H9 (cell line): ENCODE data around the gene ATP6AP1. TPM values are rescaled to one million over a fixed set of nuclear protein-coding genes. Genes with fewer than 3 reads are reported as not detected.

Source experiments
- DNase-seq: peaks from one replicate; pipeline ENCODE4 v3.0.0-alpha.2; 2017
- H2AFZ ChIP-seq: one replicate; pipeline ENCODE4 v1.6.1; 2013; ENCODE audit warnings: mild to moderate bottlenecking, low read length, control low read depth, moderate library complexity
- H2AK5ac ChIP-seq: 2 replicates; pipeline ENCODE4 v1.6.1; 2013; ENCODE audit warnings: low read length, control low read depth, mixed read lengths; ENCODE audit not compliant: insufficient read length
- H2BK120ac ChIP-seq: one replicate; pipeline ENCODE4 v1.6.1; 2013; ENCODE audit warnings: low read depth, mild to moderate bottlenecking, low read length, control low read depth, inconsistent platforms; ENCODE audit not compliant: poor library complexity, severe bottlenecking
- H2BK12ac ChIP-seq: 2 replicates; pipeline ENCODE4 v1.6.1; 2013; ENCODE audit warnings: low read length, control low read depth, mixed read lengths, low read depth; ENCODE audit not compliant: insufficient read length
- H2BK15ac ChIP-seq: 2 replicates; pipeline ENCODE4 v1.6.1; 2013; ENCODE audit warnings: low read depth, low read length, control low read depth
- H2BK20ac ChIP-seq: one replicate; pipeline ENCODE4 v1.6.1; 2013; ENCODE audit warnings: low read depth, mild to moderate bottlenecking, low read length, control low read depth, inconsistent platforms; ENCODE audit not compliant: poor library complexity, severe bottlenecking
- H2BK5ac ChIP-seq: 2 replicates; pipeline ENCODE4 v1.6.1; 2013; ENCODE audit warnings: low read length, control low read depth, mixed read lengths; ENCODE audit not compliant: insufficient read length
- H3K14ac ChIP-seq: 2 replicates; pipeline ENCODE4 v1.6.1; 2013; ENCODE audit warnings: low read length, control low read depth; ENCODE audit not compliant: insufficient read depth
- H3K18ac ChIP-seq: 2 replicates; pipeline ENCODE4 v1.6.1; 2013; ENCODE audit warnings: low read depth, mild to moderate bottlenecking, mixed read lengths, low read length, control low read depth; ENCODE audit not compliant: insufficient read length
- H3K23ac ChIP-seq: 2 replicates; pipeline ENCODE4 v1.6.1; 2013; ENCODE audit warnings: low read length, control low read depth, mixed read lengths, low read depth; ENCODE audit not compliant: insufficient read length
- H3K23me2 ChIP-seq: 2 replicates; pipeline ENCODE4 v1.6.1; 2013; ENCODE audit warnings: low read depth, mild to moderate bottlenecking, mixed read lengths, low read length, control low read depth; ENCODE audit not compliant: insufficient read length, poor library complexity, severe bottlenecking
- H3K27ac ChIP-seq: 2 replicates; pipeline ENCODE4 v1.5.1; 2013; ENCODE audit warnings: low read length, control low read depth, mixed read lengths, low read depth; ENCODE audit not compliant: insufficient read length
- H3K27me3 ChIP-seq: 2 replicates; pipeline ENCODE4 v1.6.1; 2013; ENCODE audit warnings: low read length, control low read depth, inconsistent platforms; ENCODE audit not compliant: insufficient read depth
- H3K4ac ChIP-seq: 2 replicates; pipeline ENCODE4 v1.6.1; 2013; ENCODE audit warnings: low read depth, mild to moderate bottlenecking, control low read depth, inconsistent platforms, low read length, moderate library complexity
- H3K4me1 ChIP-seq: 2 replicates; pipeline ENCODE4 v1.6.1; 2013; ENCODE audit warnings: low read length, control low read depth, inconsistent platforms; ENCODE audit not compliant: insufficient read depth
- H3K4me2 ChIP-seq: 2 replicates; pipeline ENCODE4 v1.6.1; 2013; ENCODE audit warnings: low read length, control low read depth, mixed read lengths; ENCODE audit not compliant: insufficient read length, insufficient read depth
- H3K56ac ChIP-seq: 2 replicates; pipeline ENCODE4 v1.6.1; 2013; ENCODE audit warnings: low read depth, mild to moderate bottlenecking, mixed read lengths, low read length, control low read depth; ENCODE audit not compliant: insufficient read length
- H3K79me1 ChIP-seq: 2 replicates; pipeline ENCODE4 v1.6.1; 2013; ENCODE audit warnings: low read depth, mild to moderate bottlenecking, moderate library complexity, low read length, control low read depth, inconsistent platforms; ENCODE audit not compliant: insufficient read depth, poor library complexity, severe bottlenecking
- H3K79me2 ChIP-seq: 2 replicates; pipeline ENCODE4 v1.6.1; 2013; ENCODE audit warnings: low read length, control low read depth, inconsistent platforms; ENCODE audit not compliant: insufficient read depth
- H3K9ac ChIP-seq: 2 replicates; pipeline ENCODE4 v1.6.1; 2013; ENCODE audit warnings: low read length, control low read depth, mixed read lengths; ENCODE audit not compliant: insufficient read length; ENCODE audit errors: extremely low read depth
- H3K9me3 ChIP-seq: one replicate; pipeline ENCODE4 v1.6.1; 2013; ENCODE audit warnings: low read depth, low read length, inconsistent platforms; ENCODE audit not compliant: control insufficient read depth
- H3T11ph ChIP-seq: one replicate; pipeline ENCODE4 v1.6.1; 2013; ENCODE audit warnings: mild to moderate bottlenecking, low read length, control low read depth, inconsistent platforms
- H4K20me1 ChIP-seq: one replicate; pipeline ENCODE4 v1.6.1; 2013; ENCODE audit not compliant: control insufficient read depth, insufficient read length, insufficient read depth
- H4K5ac ChIP-seq: 2 replicates; pipeline ENCODE4 v1.6.1; 2013; ENCODE audit warnings: low read depth, mild to moderate bottlenecking, mixed read lengths, low read length, control low read depth; ENCODE audit not compliant: insufficient read length
- H4K8ac ChIP-seq: replicated peaks from 2 replicates; pipeline ENCODE4 v1.6.1; 2013; ENCODE audit warnings: low read length, control low read depth, mixed read lengths, low read depth; ENCODE audit not compliant: insufficient read length
- H4K91ac ChIP-seq: 2 replicates; pipeline ENCODE4 v1.6.1; 2013; ENCODE audit warnings: low read depth, mild to moderate bottlenecking, moderate library complexity, mixed read lengths, low read length, control low read depth; ENCODE audit not compliant: insufficient read length
- H3K27ac Mint-ChIP-seq, 3 experiments: 2 replicates in 2 of 3; 3 replicates in 1 of 3; pipeline ENCODE4 v1.8.0; 2020 to 2021; ENCODE audit warnings: mixed read lengths in 3 of 3, mild to moderate bottlenecking in 1 of 3, moderate library complexity in 1 of 3
- H3K27me3 Mint-ChIP-seq: 2 replicates; pipeline ENCODE4 v1.8.0; 2021; ENCODE audit warnings: low read depth, mild to moderate bottlenecking, moderate library complexity, mixed read lengths
- H3K36me3 Mint-ChIP-seq, 3 experiments: 2 replicates in 2 of 3; 3 replicates in 1 of 3; pipeline ENCODE4 v1.8.0; 2020 to 2021; ENCODE audit warnings: low read depth in 3 of 3, mixed read lengths in 3 of 3; ENCODE audit not compliant: insufficient read depth in 1 of 3
- H3K4me1 Mint-ChIP-seq, 2 experiments: 2 replicates each; pipeline ENCODE4 v1.8.0; 2020; ENCODE audit warnings: mixed read lengths in 2 of 2
- H3K4me3 Mint-ChIP-seq, 2 experiments: 2 replicates in 1 of 2; 3 replicates in 1 of 2; pipeline ENCODE4 v1.8.0; 2020 to 2021; ENCODE audit warnings: mild to moderate bottlenecking in 2 of 2, mixed read lengths in 2 of 2, moderate library complexity in 1 of 2
- H3K9me3 Mint-ChIP-seq, 2 experiments: 2 replicates in 1 of 2; 3 replicates in 1 of 2; pipeline ENCODE4 v1.8.0; 2020; ENCODE audit warnings: mild to moderate bottlenecking in 2 of 2, mixed read lengths in 2 of 2, moderate library complexity in 1 of 2
- WGBS: extraction: QIAGEN DNeasy Blood & Tissue Kit; methylation state at CpG from one replicate; pipeline ENCODE4 v1.1.7; 2013; ENCODE audit warnings: missing lambda C conversion rate, low lambda C conversion rate, mixed read lengths; ENCODE audit not compliant: insufficient read length; ENCODE audit errors: extremely low coverage; 5-methylcytosine and 5-hydroxymethylcytosine counted together
- total RNA-seq: library from RNA; stranded (reverse); gene quantifications from 2 replicates; pipeline ENCODE4 v1.2.1, GENCODE V29; 2021
- TF ChIP-seq, protein P1 (sequence below): fragments of 200-600 bp; sonication (generic); conservative IDR thresholded peaks from 3 replicates; pipeline ENCODE4 v1.8.0; 2021; ENCODE audit warnings: antibody characterized with exemption, mild to moderate bottlenecking

Gene ATP6AP1
- total RNA-seq, 1 experiment from 2014 or later: 45.6 TPM

DNA sequence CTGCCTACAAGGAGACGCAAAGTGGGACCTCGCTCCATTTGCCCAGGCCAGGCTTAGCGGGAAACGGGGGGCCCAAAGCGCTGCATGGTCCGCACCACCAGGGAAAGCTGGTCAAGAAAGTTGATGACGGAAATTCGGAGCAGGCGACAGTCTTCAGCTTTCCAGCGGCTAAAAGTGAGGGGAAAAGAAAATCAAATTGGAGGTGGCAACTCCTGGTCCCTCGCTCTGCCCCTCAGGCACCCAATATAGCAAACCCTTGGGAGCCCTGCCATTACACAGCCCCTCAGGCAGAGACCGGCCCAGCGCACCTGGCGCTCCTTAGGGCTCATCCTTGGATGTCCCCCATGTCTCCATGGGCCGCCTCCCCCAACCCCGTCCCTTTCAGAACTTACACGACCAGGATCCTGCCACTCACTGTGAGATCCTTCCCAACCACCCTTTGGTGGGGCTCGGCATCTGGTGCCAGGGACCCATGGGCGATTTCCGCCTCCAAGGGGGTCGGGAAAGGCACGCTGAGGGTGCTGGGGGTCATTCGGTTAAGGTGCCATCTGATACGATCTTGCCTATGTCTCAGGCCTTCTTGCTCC lies 49.5 kb downstream of the ATP6AP1 start:
- no peak overlapping the region for H2BK12ac ChIP-seq
- H3K4ac ChIP-seq: no peak overlapping the region
- no peak overlapping the region for H2BK15ac ChIP-seq
- H3K9me3 ChIP-seq: peaks cover 26% of the 10 kb centered on the region
- no peaks in the 10 kb centered on the region for H4K20me1 ChIP-seq
- Mint-ChIP-seq H3K9me3 (peaks cover 68 to 90% of the 10 kb centered on the region in 2 experiments), H3K27ac (no peak overlapping the region), H3K36me3 (peaks cover 15 to 31% (median 29%) of the 10 kb centered on the region in 3 experiments), H3K4me3 (peak overlapping the region; percentile 74 to 86), H3K4me1 (peaks cover 6 to 13% of the 10 kb centered on the region in 2 experiments), H3K27me3 (peaks cover 15% of the 10 kb centered on the region)
- no peak overlapping the region for H3K14ac ChIP-seq
- no peak overlapping the region for H4K5ac ChIP-seq
- H3K23me2 ChIP-seq: peaks cover 4% of the 10 kb centered on the region
- no peak overlapping the region for H2BK5ac ChIP-seq
- no peak overlapping the region for H3K9ac ChIP-seq
- no peaks in the 10 kb centered on the region for H3K79me1 ChIP-seq
- H3T11ph ChIP-seq: no peak overlapping the region
- no peak overlapping the region for H2AFZ ChIP-seq
- no peak overlapping the region for H3K23ac ChIP-seq
- H2BK20ac ChIP-seq: no peak overlapping the region
- no peak overlapping the region for H3K27ac ChIP-seq
- H2AK5ac ChIP-seq: no peak overlapping the region
- TF ChIP-seq, protein P1, sequence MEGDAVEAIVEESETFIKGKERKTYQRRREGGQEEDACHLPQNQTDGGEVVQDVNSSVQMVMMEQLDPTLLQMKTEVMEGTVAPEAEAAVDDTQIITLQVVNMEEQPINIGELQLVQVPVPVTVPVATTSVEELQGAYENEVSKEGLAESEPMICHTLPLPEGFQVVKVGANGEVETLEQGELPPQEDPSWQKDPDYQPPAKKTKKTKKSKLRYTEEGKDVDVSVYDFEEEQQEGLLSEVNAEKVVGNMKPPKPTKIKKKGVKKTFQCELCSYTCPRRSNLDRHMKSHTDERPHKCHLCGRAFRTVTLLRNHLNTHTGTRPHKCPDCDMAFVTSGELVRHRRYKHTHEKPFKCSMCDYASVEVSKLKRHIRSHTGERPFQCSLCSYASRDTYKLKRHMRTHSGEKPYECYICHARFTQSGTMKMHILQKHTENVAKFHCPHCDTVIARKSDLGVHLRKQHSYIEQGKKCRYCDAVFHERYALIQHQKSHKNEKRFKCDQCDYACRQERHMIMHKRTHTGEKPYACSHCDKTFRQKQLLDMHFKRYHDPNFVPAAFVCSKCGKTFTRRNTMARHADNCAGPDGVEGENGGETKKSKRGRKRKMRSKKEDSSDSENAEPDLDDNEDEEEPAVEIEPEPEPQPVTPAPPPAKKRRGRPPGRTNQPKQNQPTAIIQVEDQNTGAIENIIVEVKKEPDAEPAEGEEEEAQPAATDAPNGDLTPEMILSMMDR: no peak
- no peaks in the 10 kb centered on the region for H3K79me2 ChIP-seq
- peak overlapping the region; percentile 52 for H3K4me2 ChIP-seq
- no peak overlapping the region for H4K91ac ChIP-seq
- no CpG with 5 or more reads among the region's 24 CpGs for WGBS
- no peak overlapping the region for H3K56ac ChIP-seq
- H3K4me1 ChIP-seq: no peaks in the 10 kb centered on the region
- no peak overlapping the region for H3K18ac ChIP-seq
- H4K8ac ChIP-seq: no peak overlapping the region
- peak; percentile 24 for DNase-seq
- H3K27me3 ChIP-seq: no peaks in the 10 kb centered on the region
- H2BK120ac ChIP-seq: no peak overlapping the region
